HEK293 (cell line): ENCODE results near the gene IZUMO4.
A peak's percentile ranks its signal among the peaks of the same experiment; 100 is the strongest.

Experiments
- FEZF1 ChIP-seq: fragments of 450-650 bp; formaldehyde crosslinking; IDR thresholded peaks from 2 replicates; pipeline ENCODE4 v1.5.1; 2016; ENCODE audit warnings: missing biosample characterization, missing genetic modification characterization
- ZBTB7A ChIP-seq: fragments of 450-650 bp; formaldehyde crosslinking; IDR thresholded peaks from 2 replicates; pipeline ENCODE4 v1.5.1; 2016; ENCODE audit warnings: low read depth, missing biosample characterization, missing genetic modification characterization
- ZFHX2 ChIP-seq: fragments of 450-650 bp; formaldehyde crosslinking; conservative IDR thresholded peaks from 2 replicates; pipeline ENCODE4 v1.5.1; 2016; ENCODE audit warnings: missing biosample characterization, missing genetic modification characterization
- ZFP41 ChIP-seq: fragments of 450-650 bp; formaldehyde crosslinking; IDR thresholded peaks from 2 replicates; pipeline ENCODE4 v1.5.1; 2016; ENCODE audit warnings: missing biosample characterization, missing genetic modification characterization, borderline replicate concordance
- ZNF132 ChIP-seq: fragments of 450-650 bp; formaldehyde crosslinking; IDR thresholded peaks from 2 replicates; pipeline ENCODE4 v1.5.1; 2017; ENCODE audit warnings: missing biosample characterization, missing genetic modification characterization, borderline replicate concordance
- ZNF155 ChIP-seq: fragments of 450-650 bp; formaldehyde crosslinking; IDR thresholded peaks from 2 replicates; pipeline ENCODE4 v1.5.1; 2016; ENCODE audit warnings: missing biosample characterization, missing genetic modification characterization
- ZNF16 ChIP-seq: fragments of 450-650 bp; formaldehyde crosslinking; IDR thresholded peaks from 2 replicates; pipeline ENCODE4 v1.5.1; 2016; ENCODE audit warnings: low read depth, missing biosample characterization, missing genetic modification characterization
- ZNF423 ChIP-seq: fragments of 450-650 bp; formaldehyde crosslinking; IDR thresholded peaks from 2 replicates; pipeline ENCODE4 v1.5.1; 2016; ENCODE audit warnings: missing biosample characterization, missing genetic modification characterization
- ZNF529 ChIP-seq: fragments of 450-650 bp; formaldehyde crosslinking; IDR thresholded peaks from 2 replicates; pipeline ENCODE4 v1.5.1; 2017; ENCODE audit warnings: missing genetic modification characterization, missing biosample characterization; ENCODE audit not compliant: insufficient replicate concordance
- ZNF629 ChIP-seq: fragments of 450-650 bp; formaldehyde crosslinking; IDR thresholded peaks from 2 replicates; pipeline ENCODE4 v1.5.1; 2017; ENCODE audit warnings: missing biosample characterization, missing genetic modification characterization
- ZNF654 ChIP-seq: fragments of 450-650 bp; formaldehyde crosslinking; IDR thresholded peaks from 2 replicates; pipeline ENCODE4 v1.5.1; 2016; ENCODE audit warnings: low read depth, missing biosample characterization, missing genetic modification characterization
- ZNF660 ChIP-seq: fragments of 450-650 bp; IDR thresholded peaks from 2 replicates; pipeline ENCODE4 v1.5.1; 2018; ENCODE audit warnings: missing biosample characterization, mild to moderate bottlenecking, missing genetic modification characterization
- ZNF76 ChIP-seq: fragments of 450-650 bp; formaldehyde crosslinking; IDR thresholded peaks from 2 replicates; pipeline ENCODE4; 2016; ENCODE audit warnings: low read depth, missing biosample characterization, missing genetic modification characterization, borderline replicate concordance
- ZNF792 ChIP-seq: fragments of 450-650 bp; formaldehyde crosslinking; IDR thresholded peaks from 2 replicates; pipeline ENCODE4 v1.5.1; 2016; ENCODE audit warnings: missing biosample characterization, missing genetic modification characterization
- ZNF837 ChIP-seq: fragments of 450-650 bp; formaldehyde crosslinking; IDR thresholded peaks from 2 replicates; pipeline ENCODE4 v1.5.1; 2016; ENCODE audit warnings: missing biosample characterization, missing genetic modification characterization
- ZSCAN16 ChIP-seq: fragments of 450-650 bp; formaldehyde crosslinking; IDR thresholded peaks from 2 replicates; pipeline ENCODE4 v1.5.1; 2016; ENCODE audit warnings: missing biosample characterization, missing genetic modification characterization
- TF ChIP-seq, protein P1 (sequence below): fragments of 450-650 bp; formaldehyde crosslinking; IDR thresholded peaks from 2 replicates; pipeline ENCODE4 v1.5.1; 2016; ENCODE audit warnings: missing biosample characterization, missing genetic modification characterization
- TF ChIP-seq, protein P2 (sequence below): fragments of 450-650 bp; formaldehyde crosslinking; IDR thresholded peaks from 2 replicates; pipeline ENCODE4 v1.5.1; 2016; ENCODE audit warnings: missing biosample characterization, missing genetic modification characterization
- TF ChIP-seq, protein P3 (sequence below): fragments of 450-650 bp; formaldehyde crosslinking; IDR thresholded peaks from 2 replicates; pipeline ENCODE4 v1.5.1; 2016; ENCODE audit warnings: missing biosample characterization, missing genetic modification characterization
- TF ChIP-seq, protein P4 (sequence below): fragments of 450-650 bp; formaldehyde crosslinking; IDR thresholded peaks from 2 replicates; pipeline ENCODE4 v1.5.1; 2016; ENCODE audit warnings: missing biosample characterization, missing genetic modification characterization
- TF ChIP-seq, protein P5 (sequence below): fragments of 450-650 bp; formaldehyde crosslinking; IDR thresholded peaks from 2 replicates; pipeline ENCODE4 v1.5.1; 2016; ENCODE audit warnings: missing biosample characterization, missing genetic modification characterization
- TF ChIP-seq, protein P6 (sequence below): sonication (generic); formaldehyde crosslinking; IDR thresholded peaks from 2 replicates; pipeline ENCODE4 v1.8.1; 2022; ENCODE audit warnings: mild to moderate bottlenecking, moderate library complexity, missing genetic modification reagents
- TF ChIP-seq, protein P7 (sequence below): fragments of 450-650 bp; formaldehyde crosslinking; IDR thresholded peaks from 2 replicates; pipeline ENCODE4 v1.5.1; 2016; ENCODE audit warnings: missing biosample characterization, missing genetic modification characterization
- TF ChIP-seq, protein P8 (sequence below): fragments of 450-650 bp; formaldehyde crosslinking; optimal IDR thresholded peaks from 2 replicates; pipeline ENCODE3; 2016; ENCODE audit warnings: missing biosample characterization, mild to moderate bottlenecking, missing genetic modification characterization

Gene IZUMO4

DNA sequence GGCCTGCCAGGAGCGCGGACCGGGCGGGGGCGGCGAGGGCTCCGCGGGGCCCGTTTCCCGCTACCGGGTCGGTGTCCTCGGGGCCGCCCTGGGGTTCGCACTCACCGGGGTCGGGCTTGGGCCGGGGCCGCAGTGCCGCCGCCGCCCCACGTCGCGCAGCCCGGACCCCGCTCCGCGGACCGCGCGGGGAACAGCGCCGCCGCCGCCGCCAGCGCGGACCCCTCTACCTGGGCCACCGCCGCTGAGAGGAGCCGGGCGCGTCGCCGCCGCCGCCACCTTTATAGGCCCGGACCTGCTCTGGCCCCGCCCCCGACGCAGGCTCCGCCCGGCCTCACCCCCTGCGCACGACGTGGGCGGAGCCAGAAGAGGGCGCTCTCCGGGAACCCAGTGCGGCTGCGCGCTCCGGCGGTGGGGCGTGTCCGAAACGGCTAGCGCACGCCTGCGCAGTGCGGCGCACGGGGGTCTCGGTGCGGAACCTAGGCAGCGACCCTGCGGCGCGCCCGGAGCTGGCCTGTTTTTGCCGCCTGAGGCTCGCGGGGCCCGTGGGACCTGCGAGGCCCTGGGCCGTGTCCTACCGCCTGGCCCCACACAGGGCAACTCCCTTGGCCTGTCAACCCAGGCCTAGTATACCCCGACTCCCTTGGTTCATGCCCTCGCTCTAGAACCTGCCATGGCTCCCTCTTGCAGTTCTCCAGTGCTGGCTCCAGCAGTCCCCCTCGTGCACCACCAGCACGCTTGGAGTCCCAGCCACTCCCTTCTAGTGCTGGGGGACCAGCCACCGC is 45.5 kb upstream of the IZUMO4 start, which contains the start of gene MKNK2 (continued):
- TF ChIP-seq, protein P1, sequence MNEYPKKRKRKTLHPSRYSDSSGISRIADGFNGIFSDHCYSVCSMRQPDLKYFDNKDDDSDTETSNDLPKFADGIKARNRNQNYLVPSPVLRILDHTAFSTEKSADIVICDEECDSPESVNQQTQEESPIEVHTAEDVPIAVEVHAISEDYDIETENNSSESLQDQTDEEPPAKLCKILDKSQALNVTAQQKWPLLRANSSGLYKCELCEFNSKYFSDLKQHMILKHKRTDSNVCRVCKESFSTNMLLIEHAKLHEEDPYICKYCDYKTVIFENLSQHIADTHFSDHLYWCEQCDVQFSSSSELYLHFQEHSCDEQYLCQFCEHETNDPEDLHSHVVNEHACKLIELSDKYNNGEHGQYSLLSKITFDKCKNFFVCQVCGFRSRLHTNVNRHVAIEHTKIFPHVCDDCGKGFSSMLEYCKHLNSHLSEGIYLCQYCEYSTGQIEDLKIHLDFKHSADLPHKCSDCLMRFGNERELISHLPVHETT, result peak; percentile 66
- 0 out of 2 replicates have a peak, but pooled peaks have one; percentile 20 for TF ChIP-seq ZNF792 (tag by site-specific recombination)
- TF ChIP-seq ZNF132 (tag by site-specific recombination), result no peak
- TF ChIP-seq ZFP41 (tag by site-specific recombination), result no peak
- TF ChIP-seq ZNF155 (tag by site-specific recombination), result no peak
- TF ChIP-seq, protein P2, sequence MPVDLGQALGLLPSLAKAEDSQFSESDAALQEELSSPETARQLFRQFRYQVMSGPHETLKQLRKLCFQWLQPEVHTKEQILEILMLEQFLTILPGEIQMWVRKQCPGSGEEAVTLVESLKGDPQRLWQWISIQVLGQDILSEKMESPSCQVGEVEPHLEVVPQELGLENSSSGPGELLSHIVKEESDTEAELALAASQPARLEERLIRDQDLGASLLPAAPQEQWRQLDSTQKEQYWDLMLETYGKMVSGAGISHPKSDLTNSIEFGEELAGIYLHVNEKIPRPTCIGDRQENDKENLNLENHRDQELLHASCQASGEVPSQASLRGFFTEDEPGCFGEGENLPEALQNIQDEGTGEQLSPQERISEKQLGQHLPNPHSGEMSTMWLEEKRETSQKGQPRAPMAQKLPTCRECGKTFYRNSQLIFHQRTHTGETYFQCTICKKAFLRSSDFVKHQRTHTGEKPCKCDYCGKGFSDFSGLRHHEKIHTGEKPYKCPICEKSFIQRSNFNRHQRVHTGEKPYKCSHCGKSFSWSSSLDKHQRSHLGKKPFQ (tag by site-specific recombination), result no peak
- TF ChIP-seq, protein P3, sequence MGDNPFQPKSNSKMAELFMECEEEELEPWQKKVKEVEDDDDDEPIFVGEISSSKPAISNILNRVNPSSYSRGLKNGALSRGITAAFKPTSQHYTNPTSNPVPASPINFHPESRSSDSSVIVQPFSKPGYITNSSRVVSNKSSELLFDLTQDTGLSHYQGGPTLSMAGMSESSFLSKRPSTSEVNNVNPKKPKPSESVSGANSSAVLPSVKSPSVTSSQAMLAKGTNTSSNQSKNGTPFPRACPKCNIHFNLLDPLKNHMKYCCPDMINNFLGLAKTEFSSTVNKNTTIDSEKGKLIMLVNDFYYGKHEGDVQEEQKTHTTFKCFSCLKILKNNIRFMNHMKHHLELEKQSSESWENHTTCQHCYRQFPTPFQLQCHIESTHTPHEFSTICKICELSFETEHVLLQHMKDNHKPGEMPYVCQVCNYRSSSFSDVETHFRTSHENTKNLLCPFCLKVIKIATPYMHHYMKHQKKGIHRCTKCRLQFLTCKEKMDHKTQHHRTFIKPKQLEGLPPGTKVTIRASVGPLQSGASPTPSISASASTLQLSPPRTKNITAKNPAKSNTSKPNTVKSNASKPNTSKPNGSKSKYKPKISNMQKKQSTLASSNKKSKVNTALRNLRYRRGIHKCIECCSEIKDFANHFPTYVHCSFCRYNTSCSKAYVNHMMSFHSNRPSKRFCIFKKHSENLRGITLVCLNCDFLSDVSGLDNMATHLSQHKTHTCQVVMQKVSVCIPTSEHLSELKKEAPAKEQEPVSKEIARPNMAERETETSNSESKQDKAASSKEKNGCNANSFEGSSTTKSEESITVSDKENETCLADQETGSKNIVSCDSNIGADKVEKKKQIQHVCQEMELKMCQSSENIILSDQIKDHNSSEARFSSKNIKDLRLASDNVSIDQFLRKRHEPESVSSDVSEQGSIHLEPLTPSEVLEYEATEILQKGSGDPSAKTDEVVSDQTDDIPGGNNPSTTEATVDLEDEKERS (tag by site-specific recombination), result peak; percentile 79; the same call in 1 of the 2 replicates
- peak; percentile 92 for TF ChIP-seq ZBTB7A (tag by site-specific recombination)
- TF ChIP-seq, protein P4, sequence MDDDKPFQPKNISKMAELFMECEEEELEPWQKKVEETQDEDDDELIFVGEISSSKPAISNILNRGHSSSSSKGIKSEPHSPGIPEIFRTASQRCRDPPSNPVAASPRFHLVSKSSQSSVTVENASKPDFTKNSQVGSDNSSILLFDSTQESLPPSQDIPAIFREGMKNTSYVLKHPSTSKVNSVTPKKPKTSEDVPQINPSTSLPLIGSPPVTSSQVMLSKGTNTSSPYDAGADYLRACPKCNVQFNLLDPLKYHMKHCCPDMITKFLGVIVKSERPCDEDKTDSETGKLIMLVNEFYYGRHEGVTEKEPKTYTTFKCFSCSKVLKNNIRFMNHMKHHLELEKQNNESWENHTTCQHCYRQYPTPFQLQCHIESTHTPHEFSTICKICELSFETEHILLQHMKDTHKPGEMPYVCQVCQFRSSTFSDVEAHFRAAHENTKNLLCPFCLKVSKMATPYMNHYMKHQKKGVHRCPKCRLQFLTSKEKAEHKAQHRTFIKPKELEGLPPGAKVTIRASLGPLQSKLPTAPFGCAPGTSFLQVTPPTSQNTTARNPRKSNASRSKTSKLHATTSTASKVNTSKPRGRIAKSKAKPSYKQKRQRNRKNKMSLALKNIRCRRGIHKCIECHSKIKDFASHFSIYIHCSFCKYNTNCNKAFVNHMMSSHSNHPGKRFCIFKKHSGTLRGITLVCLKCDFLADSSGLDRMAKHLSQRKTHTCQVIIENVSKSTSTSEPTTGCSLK (tag by site-specific recombination), result no peak
- TF ChIP-seq ZNF529 (tag by site-specific recombination), result no peak
- no peak for TF ChIP-seq ZNF423 (tag by site-specific recombination)
- no peak for TF ChIP-seq FEZF1
- no peak; the same call in 1 of the 2 replicates for TF ChIP-seq ZNF76 (tag by site-specific recombination)
- no peak for TF ChIP-seq ZNF837
- 0 out of 2 replicates have a peak, but pooled peaks have one; percentile 12 for TF ChIP-seq ZNF629 (tag by site-specific recombination)
- no peak for TF ChIP-seq ZNF654 (tag by site-specific recombination)
- TF ChIP-seq, protein P5, sequence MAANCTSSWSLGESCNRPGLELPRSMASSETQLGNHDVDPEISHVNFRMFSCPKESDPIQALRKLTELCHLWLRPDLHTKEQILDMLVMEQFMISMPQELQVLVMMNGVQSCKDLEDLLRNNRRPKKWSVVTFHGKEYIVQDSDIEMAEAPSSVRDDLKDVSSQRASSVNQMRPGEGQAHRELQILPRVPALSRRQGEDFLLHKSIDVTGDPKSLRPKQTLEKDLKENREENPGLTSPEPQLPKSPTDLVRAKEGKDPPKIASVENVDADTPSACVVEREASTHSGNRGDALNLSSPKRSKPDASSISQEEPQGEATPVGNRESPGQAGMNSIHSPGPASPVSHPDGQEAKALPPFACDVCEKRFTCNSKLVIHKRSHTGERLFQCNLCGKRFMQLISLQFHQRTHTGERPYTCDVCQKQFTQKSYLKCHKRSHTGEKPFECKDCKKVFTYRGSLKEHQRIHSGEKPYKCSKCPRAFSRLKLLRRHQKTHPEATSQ (tag by site-specific recombination), result peak; percentile 93; the same call in 1 of the 2 replicates
- peak; percentile 66 for TF ChIP-seq ZFHX2 (tag by site-specific recombination)
- TF ChIP-seq, protein P6, sequence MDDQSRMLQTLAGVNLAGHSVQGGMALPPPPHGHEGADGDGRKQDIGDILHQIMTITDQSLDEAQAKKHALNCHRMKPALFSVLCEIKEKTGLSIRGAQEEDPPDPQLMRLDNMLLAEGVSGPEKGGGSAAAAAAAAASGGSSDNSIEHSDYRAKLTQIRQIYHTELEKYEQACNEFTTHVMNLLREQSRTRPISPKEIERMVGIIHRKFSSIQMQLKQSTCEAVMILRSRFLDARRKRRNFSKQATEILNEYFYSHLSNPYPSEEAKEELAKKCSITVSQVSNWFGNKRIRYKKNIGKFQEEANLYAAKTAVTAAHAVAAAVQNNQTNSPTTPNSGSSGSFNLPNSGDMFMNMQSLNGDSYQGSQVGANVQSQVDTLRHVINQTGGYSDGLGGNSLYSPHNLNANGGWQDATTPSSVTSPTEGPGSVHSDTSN (CRISPR knock-in tag), result 0 out of 2 replicates have a peak, but pooled peaks have one; percentile 45
- peak; percentile 50; the same call in 1 of the 2 replicates for TF ChIP-seq ZNF660 (tag by site-specific recombination)
- TF ChIP-seq, protein P7, sequence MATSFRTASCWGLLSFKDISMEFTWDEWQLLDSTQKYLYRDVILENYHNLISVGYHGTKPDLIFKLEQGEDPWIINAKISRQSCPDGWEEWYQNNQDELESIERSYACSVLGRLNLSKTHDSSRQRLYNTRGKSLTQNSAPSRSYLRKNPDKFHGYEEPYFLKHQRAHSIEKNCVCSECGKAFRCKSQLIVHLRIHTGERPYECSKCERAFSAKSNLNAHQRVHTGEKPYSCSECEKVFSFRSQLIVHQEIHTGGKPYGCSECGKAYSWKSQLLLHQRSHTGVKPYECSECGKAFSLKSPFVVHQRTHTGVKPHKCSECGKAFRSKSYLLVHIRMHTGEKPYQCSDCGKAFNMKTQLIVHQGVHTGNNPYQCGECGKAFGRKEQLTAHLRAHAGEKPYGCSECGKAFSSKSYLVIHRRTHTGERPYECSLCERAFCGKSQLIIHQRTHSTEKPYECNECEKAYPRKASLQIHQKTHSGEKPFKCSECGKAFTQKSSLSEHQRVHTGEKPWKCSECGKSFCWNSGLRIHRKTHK (tag by site-specific recombination), result no peak
- TF ChIP-seq, protein P8, sequence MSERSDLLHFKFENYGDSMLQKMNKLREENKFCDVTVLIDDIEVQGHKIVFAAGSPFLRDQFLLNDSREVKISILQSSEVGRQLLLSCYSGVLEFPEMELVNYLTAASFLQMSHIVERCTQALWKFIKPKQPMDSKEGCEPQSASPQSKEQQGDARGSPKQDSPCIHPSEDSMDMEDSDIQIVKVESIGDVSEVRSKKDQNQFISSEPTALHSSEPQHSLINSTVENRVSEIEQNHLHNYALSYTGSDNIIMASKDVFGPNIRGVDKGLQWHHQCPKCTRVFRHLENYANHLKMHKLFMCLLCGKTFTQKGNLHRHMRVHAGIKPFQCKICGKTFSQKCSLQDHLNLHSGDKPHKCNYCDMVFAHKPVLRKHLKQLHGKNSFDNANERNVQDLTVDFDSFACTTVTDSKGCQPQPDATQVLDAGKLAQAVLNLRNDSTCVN (tag by site-specific recombination), result peak; percentile 71
- TF ChIP-seq ZNF16 (tag by site-specific recombination), result peak; percentile 100
- no peak for TF ChIP-seq ZSCAN16 (tag by site-specific recombination)
